Fibroblast of lung (primary cell): ENCODE results near the gene REPS2. TPM values are rescaled to one million over a fixed set of nuclear protein-coding genes. Genes with fewer than 3 reads are reported as not detected.
"Not testable (repeated sequence)": the region's sequence is repeated elsewhere in the genome, so short reads cannot be mapped to it uniquely, and the experiment has no call there.

Experiments
- DNase-seq, 2 donors: peaks; one replicate each; pipeline versions ENCODE4 v3.0.0 to v3.0.0-alpha.2; 2010; ENCODE audit warnings: low read depth in 2 of 2
- H2AFZ ChIP-seq: 2 replicates; pipeline ENCODE4 v1.5.1; 2012; ENCODE audit warnings: low read length, control low read depth, inconsistent platforms
- H3K27ac ChIP-seq: 2 replicates; pipeline ENCODE4 v1.5.1; 2011; ENCODE audit warnings: low read length, control low read depth; ENCODE audit not compliant: insufficient read depth
- H3K27me3 ChIP-seq: 2 replicates; pipeline ENCODE4 v1.5.1; 2011; ENCODE audit warnings: mild to moderate bottlenecking, low read length; ENCODE audit not compliant: control insufficient read depth, insufficient read depth
- H3K36me3 ChIP-seq: 2 replicates; pipeline ENCODE4 v1.5.1; 2011; ENCODE audit warnings: low read length; ENCODE audit not compliant: control insufficient read depth, insufficient read depth
- H3K4me1 ChIP-seq: 2 replicates; pipeline ENCODE4 v1.5.1; 2011; ENCODE audit warnings: low read length; ENCODE audit not compliant: control insufficient read depth, insufficient read depth; ENCODE audit errors: extremely low read depth
- H3K4me2 ChIP-seq: 2 replicates; pipeline ENCODE4 v1.5.1; 2011; ENCODE audit warnings: low read length, control low read depth; ENCODE audit not compliant: insufficient read depth; ENCODE audit errors: extremely low read depth
- H3K4me3 ChIP-seq, 4 experiments: fragments of 200-600 bp in 1 of 4; sonication (generic) in 1 of 4; replicated peaks in 1 of 4; 2 replicates each; pipeline ENCODE4 v1.5.1; 2011 to 2016; ENCODE audit warnings: low read length in 4 of 4, low read depth in 3 of 4, mild to moderate bottlenecking in 3 of 4, control low read depth in 2 of 4, inconsistent platforms in 1 of 4, mixed read lengths in 1 of 4; ENCODE audit not compliant: insufficient read depth in 1 of 4; ENCODE audit errors: control extremely low read depth in 1 of 4
- H3K79me2 ChIP-seq: 2 replicates; pipeline ENCODE4 v1.5.1; 2012; ENCODE audit warnings: mild to moderate bottlenecking, low read length, inconsistent platforms; ENCODE audit not compliant: control insufficient read depth, insufficient read depth
- H3K9ac ChIP-seq: 2 replicates; pipeline ENCODE4 v1.5.1; 2011; ENCODE audit warnings: mild to moderate bottlenecking, low read length, control low read depth; ENCODE audit not compliant: insufficient read depth
- H3K9me3 ChIP-seq: 2 replicates; pipeline ENCODE4 v1.5.1; 2012; ENCODE audit warnings: low read depth, low read length; ENCODE audit not compliant: control insufficient read depth, insufficient read depth
- H4K20me1 ChIP-seq: 2 replicates; pipeline ENCODE4 v1.5.1; 2011; ENCODE audit warnings: low read length; ENCODE audit not compliant: control insufficient read depth, insufficient read depth; ENCODE audit errors: extremely low read depth
- CTCF ChIP-seq, 2 donors: IDR thresholded peaks in 1 of 2; conservative IDR thresholded peaks in 1 of 2; 1 replicate in 1 of 2; 2 replicates in 1 of 2; pipeline ENCODE4 v1.5.1; 2011 to 2012; ENCODE audit warnings: low read length in 2 of 2, control low read depth in 1 of 2, inconsistent platforms in 1 of 2, low read depth in 1 of 2, mild to moderate bottlenecking in 1 of 2
- EZH2 ChIP-seq: IDR thresholded peaks from 2 replicates; pipeline ENCODE4 v1.5.1; 2012; ENCODE audit warnings: low read length, control low read depth, mild to moderate bottlenecking; ENCODE audit errors: missing control alignments
- polyA plus RNA-seq, 2 donors: library from polyadenylated mRNA; depleted of rRNA in 1 of 2; stranded (reverse) in 1 of 2; unstranded in 1 of 2; fragments of >200 nt; gene quantifications; 2 replicates each; pipeline ENCODE4 v1.2.1, GENCODE V29; 2011 to 2012; ENCODE audit warnings: missing spikeins in 1 of 2
- total RNA-seq: library from RNA; depleted of rRNA; stranded (reverse); fragments of >200 nt; gene quantifications from 2 replicates; pipeline ENCODE4 v1.2.1, GENCODE V29; 2014

REPS2 gene
- total and polyA plus RNA-seq, 2 donors (not counting 1 experiment from before 2014, with no cell fraction given) = 0.27 to 0.50 TPM

GRCh38 chrX:16963216-16963615, 16.8 kb downstream of the REPS2 start:
- no peaks in the 10 kb centered on the region for H3K4me1 ChIP-seq
- TF ChIP-seq EZH2 (no peak), CTCF (conservative IDR thresholded peaks at IDR 0.05 in 1 of 2, IDR thresholded peaks at IDR 0.05 in 1 of 2; ENCODE audit: low read depth in 1 of 2, low read length in 2 of 2) (no peak)
- no peak overlapping the region for H3K4me2 ChIP-seq
- peak in 1 of 2 donors; percentile 26 for DNase-seq
- no peaks in the 10 kb centered on the region for H3K79me2 ChIP-seq
- no peak overlapping the region for H2AFZ ChIP-seq
- no peak overlapping the region for H3K27ac ChIP-seq
- no peak overlapping the region for H3K4me3 ChIP-seq
- no peaks in the 10 kb centered on the region for H3K9me3 ChIP-seq
- no peaks in the 10 kb centered on the region for H4K20me1 ChIP-seq
- H3K9ac ChIP-seq = no peak overlapping the region
- H3K36me3 ChIP-seq = no peaks in the 10 kb centered on the region
- no peaks in the 10 kb centered on the region for H3K27me3 ChIP-seq

- H3K4me1 ChIP-seq, H3K9me3 ChIP-seq, H3K27me3 ChIP-seq, H3K4me3 ChIP-seq, H3K4me2 ChIP-seq, H3K27ac ChIP-seq, H2AFZ ChIP-seq, H3K36me3 ChIP-seq, DNase-seq, H4K20me1 ChIP-seq, H3K79me2 ChIP-seq, H3K9ac ChIP-seq: not testable (repeated sequence)
These were observed 18.5 kb downstream of the REPS2 start for GRCh38 chrX:16964976-16965375.

GRCh38 chrX:16966752-16967448, 20.4 kb downstream of the REPS2 start:
- Histone ChIP-seq H3K9me3 (no peaks in the 10 kb centered on the region), H3K27me3 (no peaks in the 10 kb centered on the region), H3K4me1 (no peaks in the 10 kb centered on the region), H3K27ac (no peak overlapping the region), H3K79me2 (no peaks in the 10 kb centered on the region), H3K9ac (no peak overlapping the region), H3K4me2 (no peak overlapping the region), H3K4me3 (no peak overlapping the region), H2AFZ (no peak overlapping the region), H4K20me1 (no peaks in the 10 kb centered on the region), H3K36me3 (no peaks in the 10 kb centered on the region)
- peak in 1 of 2 donors; percentile 38 for DNase-seq
- TF ChIP-seq CTCF (conservative IDR thresholded peaks at IDR 0.05 in 1 of 2, IDR thresholded peaks at IDR 0.05 in 1 of 2; ENCODE audit: low read depth in 1 of 2, low read length in 2 of 2) (no peak), EZH2 (no peak)

GRCh38 chrX:16968753-16969152, 22.3 kb downstream of the REPS2 start:
- H3K27ac ChIP-seq, H4K20me1 ChIP-seq, H3K4me1 ChIP-seq, H2AFZ ChIP-seq, H3K9me3 ChIP-seq, H3K4me2 ChIP-seq, DNase-seq, H3K4me3 ChIP-seq, H3K27me3 ChIP-seq, H3K9ac ChIP-seq, H3K79me2 ChIP-seq, H3K36me3 ChIP-seq: not testable (repeated sequence)
